ENCODE results near the gene POLRMT. TPM values are rescaled to one million over a fixed set of nuclear protein-coding genes. Genes with fewer than 3 reads are reported as not detected.

The POLRMT gene
- total RNA-seq, 1 donor from 2014 or later, result 53.6 TPM

- H3K9me3 Mint-ChIP-seq (ENCODE audit: unreplicated experiment), result no peaks in the 10 kb centered on the region
- no peak overlapping the region for H3K4me3 Mint-ChIP-seq (ENCODE audit: unreplicated experiment)
- no peaks in the 10 kb centered on the region for H3K4me1 Mint-ChIP-seq (ENCODE audit: unreplicated experiment)
- no peak overlapping the region for H3K27ac Mint-ChIP-seq (ENCODE audit: unreplicated experiment)
- H3K36me3 Mint-ChIP-seq (ENCODE audit: low read depth, unreplicated experiment), result no peaks in the 10 kb centered on the region
- TF ChIP-seq CTCF (IDR thresholded peaks at IDR 0.05; ENCODE audit: unreplicated experiment), result no peak
- no peak for DNase-seq (ENCODE audit: low spot score)
- peaks cover 10% of the 10 kb centered on the region for H3K27me3 Mint-ChIP-seq (ENCODE audit: unreplicated experiment)
Observed at GRCh38 chr19:583968-584239, 49.4 kb downstream of the POLRMT start.

- no peak for TF ChIP-seq CTCF (IDR thresholded peaks at IDR 0.05; ENCODE audit: unreplicated experiment)
- Mint-ChIP-seq H3K36me3 (ENCODE audit: low read depth, unreplicated experiment) (no peaks in the 10 kb centered on the region), H3K27ac (ENCODE audit: unreplicated experiment) (no peak overlapping the region), H3K4me3 (ENCODE audit: unreplicated experiment) (no peak overlapping the region), H3K4me1 (ENCODE audit: unreplicated experiment) (no peaks in the 10 kb centered on the region), H3K9me3 (ENCODE audit: unreplicated experiment) (no peaks in the 10 kb centered on the region), H3K27me3 (ENCODE audit: unreplicated experiment) (peaks cover 8% of the 10 kb centered on the region)
- no peak for DNase-seq (ENCODE audit: low spot score)
Observed at GRCh38 chr19:583198-583967, 50.0 kb downstream of the POLRMT start.

GRCh38 chr19:582497-583197 is 50.7 kb downstream of the POLRMT start:
- Mint-ChIP-seq H3K27me3 (ENCODE audit: unreplicated experiment) (peaks cover 8% of the 10 kb centered on the region), H3K9me3 (ENCODE audit: unreplicated experiment) (no peaks in the 10 kb centered on the region), H3K4me3 (ENCODE audit: unreplicated experiment) (no peak overlapping the region), H3K27ac (ENCODE audit: unreplicated experiment) (no peak overlapping the region), H3K36me3 (ENCODE audit: low read depth, unreplicated experiment) (no peaks in the 10 kb centered on the region), H3K4me1 (ENCODE audit: unreplicated experiment) (no peaks in the 10 kb centered on the region)
- TF ChIP-seq CTCF (IDR thresholded peaks at IDR 0.05; ENCODE audit: unreplicated experiment), result no peak
- no peak for DNase-seq (ENCODE audit: low spot score)

- H3K36me3 Mint-ChIP-seq (ENCODE audit: low read depth, unreplicated experiment), result no peaks in the 10 kb centered on the region
- TF ChIP-seq CTCF (IDR thresholded peaks at IDR 0.05; ENCODE audit: unreplicated experiment), result no peak
- peaks cover 9% of the 10 kb centered on the region for H3K27me3 Mint-ChIP-seq (ENCODE audit: unreplicated experiment)
- no peaks in the 10 kb centered on the region for H3K9me3 Mint-ChIP-seq (ENCODE audit: unreplicated experiment)
- H3K4me1 Mint-ChIP-seq (ENCODE audit: unreplicated experiment), result no peaks in the 10 kb centered on the region
- no peak overlapping the region for H3K4me3 Mint-ChIP-seq (ENCODE audit: unreplicated experiment)
- no peak for DNase-seq (ENCODE audit: low spot score)
- H3K27ac Mint-ChIP-seq (ENCODE audit: unreplicated experiment), result no peak overlapping the region
Observed at GRCh38 chr19:581399-582111, 51.8 kb downstream of the POLRMT start.
